GM19395 (cell line): ENCODE data around the gene KLHL17.

Experiments used
- ATAC-seq: cut with Tn5 transposase; IDR thresholded peaks from one replicate; pipeline ENCODE4 v1.9.1; 2021; ENCODE audit warnings: mild to moderate bottlenecking, moderate library complexity; ENCODE audit not compliant: unreplicated experiment

The KLHL17 gene

DNA sequence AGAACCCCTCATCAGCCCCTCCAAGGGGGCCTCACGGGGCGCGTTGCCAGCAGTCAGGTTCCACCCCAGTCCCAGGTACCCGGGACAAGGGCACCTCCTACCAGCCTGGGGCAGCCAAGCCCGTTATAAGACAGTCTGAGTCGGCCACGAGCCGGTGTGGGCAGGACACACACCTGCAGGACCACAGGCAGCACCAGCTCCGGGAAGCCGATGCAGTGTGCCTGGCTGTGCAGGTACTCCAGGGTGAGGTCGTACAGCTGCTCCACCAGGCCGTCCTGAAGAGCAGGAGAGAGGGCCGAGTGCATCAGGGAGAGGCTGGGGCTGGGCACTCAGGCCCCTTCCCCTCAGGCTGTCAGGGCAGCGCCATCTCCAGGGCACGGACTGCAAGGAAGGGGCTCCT, 12.4 kb upstream of the KLHL17 start:
- no peak for ATAC-seq

- ATAC-seq = no peak
These were observed 10.1 kb upstream of the KLHL17 start for GRCh38 chr1:950268-950667.

- no peak for ATAC-seq
These were observed 9.5 kb upstream of the KLHL17 start for GRCh38 chr1:950881-951280.

- ATAC-seq = no peak
These were observed 9.0 kb upstream of the KLHL17 start for GRCh38 chr1:951364-951763.

DNA sequence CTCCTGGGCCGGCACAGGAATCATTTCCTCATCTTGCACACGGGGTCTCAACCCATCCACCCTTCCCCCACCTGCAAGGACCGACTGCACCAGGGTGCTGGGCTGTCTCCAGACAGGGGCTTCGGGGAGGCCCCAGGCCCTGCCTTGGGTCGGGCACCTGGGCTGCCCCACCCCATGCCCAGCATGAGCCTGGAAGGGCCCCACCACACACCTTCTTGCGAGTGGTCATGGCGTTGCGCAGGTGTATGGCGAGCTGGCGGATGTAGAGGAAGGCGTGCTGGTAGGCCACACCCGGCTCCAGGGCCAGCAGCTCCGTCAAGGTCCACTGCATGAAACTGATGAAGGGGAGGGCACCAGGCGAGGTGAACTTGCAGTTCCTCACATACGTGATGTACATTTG, 8.2 kb upstream of the KLHL17 start:
- no peak for ATAC-seq

GRCh38 chr1:952603-953002, 7.8 kb upstream of the KLHL17 start:
- ATAC-seq = no peak

- no peak for ATAC-seq
These were observed 6.7 kb upstream of the KLHL17 start for GRCh38 chr1:953524-954320.

DNA sequence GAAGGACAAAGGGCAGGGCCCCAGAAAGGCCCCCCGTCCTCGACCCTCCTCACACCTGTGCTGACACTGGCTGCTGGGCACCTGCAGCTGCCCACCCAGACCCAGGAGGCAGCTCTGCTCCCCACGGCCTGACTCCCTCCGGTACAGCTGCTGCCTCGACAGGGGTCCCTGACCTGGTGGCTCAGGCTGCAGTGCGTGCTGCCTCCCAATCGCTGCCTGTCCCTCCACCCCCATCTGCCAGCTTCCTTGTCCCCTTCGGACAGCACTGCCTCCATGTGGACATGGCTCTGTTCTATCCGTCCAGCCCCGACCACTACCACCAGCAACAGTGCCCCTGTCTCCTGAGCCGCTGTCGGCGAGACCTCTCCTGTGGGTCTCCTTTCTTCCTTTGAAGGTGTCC, 5.5 kb upstream of the KLHL17 start:
- no peak for ATAC-seq

GRCh38 chr1:955474-955873, 4.9 kb upstream of the KLHL17 start:
- no peak for ATAC-seq

- ATAC-seq = no peak
These were observed 3.7 kb upstream of the KLHL17 start for GRCh38 chr1:956636-957035.

DNA sequence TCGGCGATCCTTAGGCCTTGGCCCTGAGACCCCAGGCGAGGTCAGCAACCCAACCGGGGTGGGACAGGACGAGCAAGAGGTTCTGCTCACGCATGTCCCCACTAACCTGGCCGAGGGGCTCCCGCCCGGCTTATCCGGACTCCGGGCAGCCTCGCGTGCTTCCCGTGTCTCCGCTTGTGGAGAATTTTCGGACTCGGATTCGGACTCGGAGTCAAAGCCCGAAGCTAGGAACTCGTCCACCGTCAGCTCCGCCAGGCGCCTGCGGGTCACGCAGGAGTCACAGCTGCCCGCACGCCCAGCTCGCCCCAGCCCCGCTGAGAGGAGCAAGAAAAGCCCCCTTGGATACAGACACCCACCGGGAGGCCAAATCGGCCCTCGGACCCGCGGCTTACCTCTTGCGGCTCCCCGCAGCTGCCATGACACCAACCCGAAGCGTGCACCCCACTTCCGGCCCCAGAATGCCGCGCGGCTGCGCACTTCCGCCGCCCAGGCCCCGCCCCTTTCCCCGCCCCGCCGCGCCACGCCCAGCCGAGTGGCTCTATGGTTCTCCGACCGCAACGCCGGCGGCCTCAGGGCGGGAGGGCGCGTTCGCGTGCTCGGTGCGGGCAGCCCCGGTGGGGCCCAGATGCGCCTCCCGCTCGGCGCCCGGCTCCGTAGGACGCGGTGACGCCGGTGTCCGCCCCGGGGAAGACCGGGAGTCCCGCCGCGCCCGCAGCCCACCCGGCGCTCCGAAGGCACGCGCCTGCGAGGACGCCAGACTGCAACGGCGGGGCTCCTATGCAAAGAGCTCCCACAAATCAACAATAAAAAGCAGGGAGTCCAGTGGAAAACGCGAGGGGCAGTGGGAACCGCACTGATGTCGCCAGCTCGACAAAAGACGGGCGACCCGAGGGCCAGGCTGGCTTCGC, 1.3 kb upstream of the KLHL17 start, which contains the start of gene NOC2L:
NOC2L (minus strand) TSS at position 434 of the 908 bp plus-strand sequence; CDS start at position 418, 16 bp downstream.
- ATAC-seq = peak; percentile 66

GRCh38 chr1:959731-960362, 537 bp upstream of the KLHL17 start:
- no peak for ATAC-seq

- no peak for ATAC-seq
These were observed 817 bp downstream of the KLHL17 start for GRCh38 chr1:961132-961669.

GRCh38 chr1:962381-963300, 2.3 kb downstream of the KLHL17 start:
- ATAC-seq = no peak

GRCh38 chr1:963301-963651, 2.9 kb downstream of the KLHL17 start:
- no peak for ATAC-seq

DNA sequence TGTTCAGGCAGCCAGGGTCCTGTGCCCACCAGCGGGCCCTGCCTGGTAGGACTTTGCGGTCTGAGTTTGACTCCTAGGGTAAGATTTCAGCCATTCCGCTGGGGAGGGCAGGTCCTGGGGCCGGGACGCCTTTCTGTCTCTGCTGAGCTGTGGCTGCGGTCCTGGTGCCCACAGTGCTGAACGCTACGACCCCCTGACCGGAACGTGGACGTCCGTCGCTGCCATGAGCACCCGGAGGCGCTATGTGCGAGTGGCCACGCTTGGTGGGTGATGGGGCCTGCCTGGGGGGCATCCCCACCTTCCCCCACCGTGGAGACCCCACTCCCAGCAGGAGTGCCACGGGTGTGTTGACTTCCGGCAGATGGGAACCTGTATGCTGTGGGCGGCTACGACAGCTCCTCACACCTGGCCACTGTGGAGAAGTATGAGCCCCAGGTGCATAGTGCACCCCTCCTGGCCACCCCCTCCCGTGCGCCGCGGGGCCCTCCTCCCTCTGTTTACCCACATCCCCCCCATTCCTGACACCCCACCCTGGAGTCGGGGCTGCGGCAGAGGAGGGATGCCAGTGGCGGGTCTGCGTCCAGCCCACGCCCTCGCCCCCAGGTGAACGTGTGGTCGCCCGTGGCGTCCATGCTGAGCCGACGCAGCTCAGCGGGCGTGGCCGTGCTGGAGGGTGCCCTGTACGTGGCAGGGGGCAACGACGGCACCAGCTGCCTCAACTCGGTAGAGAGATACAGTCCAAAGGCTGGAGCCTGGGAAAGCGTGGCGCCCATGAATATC, 3.6 kb downstream of the KLHL17 start:
- no peak for ATAC-seq

- ATAC-seq = no peak
These were observed 4.5 kb downstream of the KLHL17 start for GRCh38 chr1:964691-965525.

DNA sequence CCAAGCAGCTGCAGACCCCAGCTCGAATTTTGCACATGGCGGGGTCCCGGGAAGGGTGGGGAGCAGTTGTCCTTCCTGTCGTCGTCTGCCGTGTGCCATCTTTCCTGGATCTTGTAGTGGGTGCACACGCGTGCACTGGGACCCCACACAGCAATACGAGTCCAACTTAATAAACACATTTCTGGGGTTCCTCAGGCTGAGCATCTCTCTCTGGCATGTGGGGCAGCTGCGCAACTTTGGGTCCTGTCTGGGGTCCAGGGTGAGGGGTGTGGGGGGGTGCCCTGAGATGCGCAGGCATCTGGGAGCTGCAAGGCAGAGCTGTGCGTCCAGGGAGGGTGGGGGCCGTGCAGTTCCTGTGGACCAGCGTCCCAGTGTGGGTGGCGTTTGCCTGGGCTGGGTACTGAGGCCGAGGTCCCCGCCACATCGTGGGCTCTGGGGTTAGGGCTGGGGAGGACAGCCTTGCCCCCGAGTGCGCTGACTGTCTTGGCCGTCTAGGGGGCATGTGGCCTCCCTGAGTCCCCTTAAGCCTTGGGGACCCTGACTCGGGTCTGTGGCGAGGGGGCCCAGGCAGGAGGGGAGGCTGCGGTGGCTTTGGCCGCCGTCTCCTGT, 5.2 kb downstream of the KLHL17 start:
- no peak for ATAC-seq
